ENCODE data around the gene NDUFB10.
"Not testable (repeated sequence)": the region's sequence is repeated elsewhere in the genome, so short reads cannot be mapped to it uniquely, and the experiment has no call there.

Gene NDUFB10

DNA sequence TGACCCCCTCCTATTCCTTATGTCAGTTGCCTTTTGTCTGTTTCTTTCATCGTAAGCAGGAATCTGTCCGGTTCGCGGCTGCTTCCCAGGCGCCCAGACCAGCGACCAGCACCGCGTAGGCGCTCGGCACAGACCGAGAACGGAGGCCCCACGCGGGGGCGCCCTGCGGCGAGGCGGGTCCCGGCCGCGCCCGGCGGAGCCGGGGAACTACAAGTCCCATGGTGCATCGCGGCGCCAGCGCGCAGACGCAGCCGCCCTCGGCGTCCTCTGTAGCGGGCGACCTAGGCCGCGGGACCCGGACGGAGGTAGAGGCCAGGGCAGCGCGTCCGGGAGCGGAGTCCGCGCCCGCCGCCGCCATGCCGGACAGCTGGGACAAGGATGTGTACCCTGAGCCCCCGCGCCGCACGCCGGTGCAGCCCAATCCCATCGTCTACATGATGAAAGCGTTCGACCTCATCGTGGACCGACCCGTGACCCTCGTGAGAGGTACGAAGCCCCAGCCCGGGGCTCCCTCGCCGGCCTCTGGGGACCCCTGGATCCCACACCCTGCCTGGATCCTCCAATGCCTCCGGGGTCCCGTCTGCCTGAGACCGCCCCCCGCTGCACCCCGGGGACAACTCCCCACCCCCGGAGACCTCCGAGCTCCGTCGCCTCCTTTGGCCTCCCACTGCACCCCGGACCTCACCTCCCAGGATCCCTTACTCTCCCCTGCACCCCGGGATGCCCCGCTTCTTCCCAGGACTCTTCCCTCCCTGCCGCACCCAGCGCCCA, at the start of gene NDUFB10:
Gene NDUFB10, plus strand, starts transcription at position 270 of the 771 bp plus-strand sequence. Its CDS starts 87 bp downstream, at position 357.
- peak; percentile 83 to 86 for DNase-seq (ENCODE audit: low read depth in 1 of 2, low spot score in 1 of 2)

- no peak for DNase-seq (ENCODE audit: low read depth in 1 of 2, low spot score in 1 of 2)
Measured at GRCh38 chr16:1909561-1910231, 49.6 kb upstream of the NDUFB10 start.

GRCh38 chr16:1911467-1912214, 47.7 kb upstream of the NDUFB10 start:
- DNase-seq (ENCODE audit: low read depth in 1 of 2, low spot score in 1 of 2) = no peak

GRCh38 chr16:1912215-1912543, 47.2 kb upstream of the NDUFB10 start:
- DNase-seq (ENCODE audit: low read depth in 1 of 2, low spot score in 1 of 2) = no peak

- DNase-seq (ENCODE audit: low read depth in 1 of 2, low spot score in 1 of 2) = no peak
Measured at GRCh38 chr16:1913327-1914083, 45.8 kb upstream of the NDUFB10 start.

GRCh38 chr16:1914084-1914608, 45.2 kb upstream of the NDUFB10 start:
- DNase-seq (ENCODE audit: low read depth in 1 of 2, low spot score in 1 of 2) = no peak

DNA sequence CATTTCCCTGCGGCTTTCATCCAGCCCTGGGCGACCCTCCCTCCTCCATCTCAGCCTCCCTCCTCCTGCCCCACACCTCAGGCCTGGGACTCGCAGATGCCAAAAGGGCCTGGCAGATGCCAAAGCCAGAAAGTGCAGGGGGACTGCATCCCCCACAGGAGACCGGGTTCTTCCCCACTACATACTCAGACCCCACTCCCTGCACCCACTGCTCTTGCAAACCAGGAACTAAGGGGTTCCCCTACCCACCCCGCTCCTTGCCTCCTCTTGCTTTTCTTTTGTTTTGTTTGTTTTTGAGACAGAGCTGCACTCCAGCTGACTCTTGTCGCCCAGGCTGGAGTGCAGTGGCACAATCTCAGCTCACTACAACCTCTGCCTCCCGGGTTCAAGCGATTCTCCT, 44.4 kb upstream of the NDUFB10 start:
- DNase-seq (ENCODE audit: low read depth in 1 of 2, low spot score in 1 of 2) = no peak

- no peak for DNase-seq (ENCODE audit: low read depth in 1 of 2, low spot score in 1 of 2)
Measured at GRCh38 chr16:1915732-1916639, 43.4 kb upstream of the NDUFB10 start.

GRCh38 chr16:1916640-1916990, 42.7 kb upstream of the NDUFB10 start:
- no peak for DNase-seq (ENCODE audit: low read depth in 1 of 2, low spot score in 1 of 2)

- DNase-seq (ENCODE audit: low read depth in 1 of 2, low spot score in 1 of 2) = no peak
Measured at GRCh38 chr16:1917056-1917664, 42.2 kb upstream of the NDUFB10 start.

GRCh38 chr16:1917665-1918350, 41.5 kb upstream of the NDUFB10 start:
- no peak for DNase-seq (ENCODE audit: low read depth in 1 of 2, low spot score in 1 of 2)

GRCh38 chr16:1918351-1919326, 40.7 kb upstream of the NDUFB10 start, which contains the start of gene HS3ST6:
Gene HS3ST6 (minus strand): TSS chr16:1918415. CDS start chr16:1918323, 92 bp downstream.
- DNase-seq (ENCODE audit: low read depth in 1 of 2, low spot score in 1 of 2) = no peak

- no peak for DNase-seq (ENCODE audit: low read depth in 1 of 2, low spot score in 1 of 2)
Measured at GRCh38 chr16:1919327-1919998, 39.9 kb upstream of the NDUFB10 start.

DNA sequence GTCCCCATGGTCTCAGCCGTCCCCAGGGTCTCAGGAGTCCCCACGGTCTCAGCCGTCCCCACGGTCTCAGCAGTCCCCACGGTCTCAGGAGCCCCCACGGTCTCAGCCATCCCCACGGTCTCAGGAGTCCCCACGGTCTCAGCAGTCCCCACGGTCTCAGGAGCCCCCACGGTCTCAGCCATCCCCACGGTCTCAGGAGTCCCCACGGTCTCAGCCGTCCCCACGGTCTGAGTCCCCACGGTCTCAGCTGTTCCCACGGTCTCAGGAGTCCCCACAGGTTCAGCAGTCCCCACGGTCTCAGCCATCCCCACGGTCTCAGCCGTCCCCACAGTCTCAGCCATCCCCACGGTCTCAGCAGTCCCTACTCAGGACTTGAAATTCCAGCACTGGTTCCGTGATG, 39.2 kb upstream of the NDUFB10 start:
- not testable (repeated sequence) for DNase-seq (ENCODE audit: low read depth in 1 of 2, low spot score in 1 of 2)

DNA sequence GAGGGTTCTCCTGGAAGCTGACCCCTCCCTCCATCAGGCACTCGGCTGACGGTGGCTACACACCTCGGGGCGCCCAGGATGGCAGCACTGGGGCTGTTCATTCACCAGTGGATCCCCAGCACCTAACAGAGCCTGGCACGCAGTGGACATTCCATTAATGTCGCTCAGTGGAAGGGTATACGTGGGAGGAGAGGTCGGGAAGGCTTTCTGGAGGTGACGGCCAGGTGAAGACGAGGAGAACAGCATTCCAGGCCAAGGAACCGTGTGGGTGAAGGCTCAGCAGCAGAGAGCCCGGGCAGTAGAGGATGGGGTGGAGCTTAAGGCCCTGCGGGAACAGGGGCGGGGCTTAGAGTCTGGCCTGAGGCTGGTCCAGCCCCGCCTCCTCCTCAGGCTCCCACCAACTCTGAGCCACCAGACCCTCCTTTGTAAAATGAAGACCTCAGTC, 38.6 kb upstream of the NDUFB10 start:
- DNase-seq (ENCODE audit: low read depth in 1 of 2, low spot score in 1 of 2) = no peak

GRCh38 chr16:1922357-1922756, 37.0 kb upstream of the NDUFB10 start:
- DNase-seq (ENCODE audit: low read depth in 1 of 2, low spot score in 1 of 2) = no peak
